Stimulated activated CD8-positive, alpha-beta memory T cell treated with anti-CD3 and anti-CD28 coated beads, Interleukin-7, amount 100 ng/mL, for 48 hours (primary cell): ENCODE measurements around the gene C14orf119.

ENCODE experiments used
- DNase-seq, 2 donors: peaks; one replicate each; pipeline ENCODE4 v3.0.0-alpha.2; 2020; ENCODE audit warnings: low read depth in 1 of 2; ENCODE audit errors: extremely low read depth in 1 of 2

The C14orf119 gene

GRCh38 chr14:23060536-23061260 is 34.6 kb upstream of the C14orf119 start:
- no peak for DNase-seq

DNA sequence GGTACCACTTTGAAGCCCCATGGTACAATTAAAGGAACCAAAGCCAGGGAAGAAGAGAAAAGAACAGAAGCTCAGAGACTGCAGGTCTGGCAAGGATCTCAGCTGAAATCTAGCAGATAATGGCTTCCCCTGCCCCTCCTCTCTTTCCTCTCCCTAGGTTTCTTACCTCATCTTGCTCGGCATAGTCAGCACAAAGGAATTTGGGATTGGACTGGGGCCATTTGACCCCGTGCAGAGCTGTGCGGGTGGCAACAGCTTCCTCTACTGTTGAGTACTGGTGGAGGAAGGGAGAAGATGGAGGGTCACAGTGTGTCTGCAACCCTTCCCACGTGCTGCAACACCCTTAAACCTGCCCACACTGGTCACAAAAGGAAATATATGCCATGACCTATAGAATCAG is 33.3 kb upstream of the C14orf119 start:
- DNase-seq = no peak

DNA sequence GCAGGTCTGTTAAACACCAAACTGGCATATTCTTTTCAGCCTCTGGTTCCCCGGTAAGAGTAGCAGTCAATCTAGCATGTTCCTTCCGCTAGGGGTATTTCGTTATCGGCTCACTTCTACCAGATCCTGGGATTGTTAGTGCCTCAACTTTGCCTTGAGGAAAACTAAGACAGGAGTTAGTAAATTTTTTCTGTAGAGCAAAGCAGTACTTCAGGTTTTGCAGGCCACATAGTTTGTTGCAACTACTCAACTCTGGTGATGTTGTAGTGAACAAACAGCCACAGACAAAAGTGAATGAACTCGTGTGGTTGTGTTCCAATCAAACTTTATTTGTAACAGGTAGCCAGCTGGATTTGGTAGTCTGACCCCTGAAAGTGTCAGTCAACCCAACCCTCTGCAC is 31.7 kb upstream of the C14orf119 start:
- DNase-seq = no peak

DNA sequence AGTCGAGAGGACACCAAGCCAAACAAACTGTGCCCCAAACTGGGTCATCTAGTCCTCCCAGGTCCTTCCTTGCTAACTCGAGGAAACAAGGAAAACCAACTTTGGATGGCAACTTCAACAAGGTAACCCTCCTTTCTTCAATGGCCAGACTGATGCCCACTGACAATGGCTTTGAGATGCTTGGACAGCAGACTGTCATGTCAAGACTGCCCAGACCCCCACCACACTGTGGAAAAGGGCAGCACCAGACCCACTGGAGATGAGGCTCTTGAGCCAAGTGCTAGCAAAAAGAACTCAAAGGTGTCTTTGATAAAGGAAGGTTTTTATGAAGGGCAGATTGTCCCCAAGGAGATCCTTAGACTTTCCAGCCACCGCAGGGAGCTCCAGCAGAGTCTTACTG is 28.9 kb upstream of the C14orf119 start:
- no peak for DNase-seq

DNA sequence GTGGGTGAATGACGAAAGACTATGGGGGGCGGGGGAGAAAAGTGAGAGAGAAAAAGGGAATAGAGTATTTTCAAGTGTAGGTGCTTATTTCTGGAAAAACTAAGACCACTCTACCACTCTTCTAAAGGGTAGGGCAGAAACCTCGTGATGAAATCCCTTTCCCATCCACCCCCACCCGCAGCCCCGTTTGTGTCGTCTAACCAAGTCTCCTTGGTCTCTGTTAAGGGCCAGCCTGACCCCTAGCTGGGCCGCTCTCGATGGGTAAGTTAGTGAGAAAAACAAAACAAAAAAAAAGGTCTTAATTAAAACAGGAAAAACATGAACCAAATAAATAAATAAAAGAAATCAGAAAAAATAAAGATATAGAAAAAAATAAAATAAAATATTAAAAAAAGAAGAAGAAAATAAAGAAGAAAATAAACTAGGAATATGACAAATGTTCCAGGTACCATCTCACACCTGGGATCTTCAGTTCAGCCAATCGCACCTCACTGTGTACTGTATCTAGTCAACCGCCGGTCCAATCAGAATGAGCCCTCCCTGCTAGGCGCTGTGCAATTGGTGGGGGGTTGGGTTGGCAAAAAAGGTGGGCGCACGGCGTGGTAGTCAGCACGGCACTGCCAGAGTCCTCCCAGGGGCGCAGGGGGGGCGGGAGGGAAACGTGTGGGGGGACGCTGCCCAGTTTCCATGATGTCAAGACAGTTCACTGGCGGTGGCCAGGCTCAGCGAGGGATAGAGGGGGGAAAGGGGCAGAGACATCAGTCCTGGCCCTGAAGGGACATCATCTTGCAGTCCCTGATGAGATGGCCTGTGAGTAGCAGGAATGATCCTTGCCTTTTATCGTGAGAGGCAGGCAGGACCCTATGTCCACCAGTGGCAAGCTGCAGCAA is 28.2 kb upstream of the C14orf119 start:
- no peak for DNase-seq

DNA sequence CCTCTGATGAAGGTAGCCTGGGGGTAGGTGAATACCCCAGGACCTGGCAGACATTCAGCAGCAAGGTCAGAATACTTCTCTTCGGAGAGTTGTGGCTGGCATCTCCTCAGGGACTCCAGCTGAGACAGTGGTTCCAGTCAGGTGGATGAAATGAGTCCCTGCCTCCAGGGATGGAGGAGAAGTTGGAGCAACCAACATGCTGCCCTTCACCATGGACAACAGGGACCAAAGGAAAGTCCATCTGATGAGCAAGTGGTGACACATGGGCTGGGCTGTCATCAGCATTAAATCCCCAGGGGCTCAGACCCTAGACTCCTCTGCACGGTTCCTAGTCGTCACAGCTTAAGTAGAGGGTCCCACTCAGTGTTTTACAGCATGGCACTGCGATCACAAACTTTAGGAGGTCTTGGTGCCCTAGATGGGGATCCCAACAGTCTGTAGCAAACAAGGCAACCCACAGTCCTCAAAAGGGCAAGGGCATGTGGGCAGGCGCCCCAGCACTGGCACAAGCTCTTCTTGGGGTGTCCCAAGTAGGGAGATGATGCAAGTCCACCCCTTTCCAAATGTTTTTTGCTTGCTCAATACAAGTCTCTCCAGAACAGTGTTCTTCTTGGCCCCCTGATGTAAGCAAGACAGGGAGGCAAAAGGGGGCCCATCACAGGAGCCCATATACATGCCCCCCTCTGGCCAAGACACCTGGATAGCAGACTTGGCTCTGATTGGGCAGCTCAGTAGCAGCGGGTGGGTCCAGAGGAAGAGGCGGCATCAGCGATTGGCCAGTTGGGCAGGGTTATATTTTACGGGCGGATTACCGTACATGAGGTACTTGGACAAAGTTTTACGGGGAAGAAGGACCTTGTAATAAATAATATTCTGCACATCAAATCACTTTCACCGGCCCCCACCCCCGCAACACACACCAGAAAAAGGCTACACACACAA is 27.2 kb upstream of the C14orf119 start:
- no peak for DNase-seq

DNA sequence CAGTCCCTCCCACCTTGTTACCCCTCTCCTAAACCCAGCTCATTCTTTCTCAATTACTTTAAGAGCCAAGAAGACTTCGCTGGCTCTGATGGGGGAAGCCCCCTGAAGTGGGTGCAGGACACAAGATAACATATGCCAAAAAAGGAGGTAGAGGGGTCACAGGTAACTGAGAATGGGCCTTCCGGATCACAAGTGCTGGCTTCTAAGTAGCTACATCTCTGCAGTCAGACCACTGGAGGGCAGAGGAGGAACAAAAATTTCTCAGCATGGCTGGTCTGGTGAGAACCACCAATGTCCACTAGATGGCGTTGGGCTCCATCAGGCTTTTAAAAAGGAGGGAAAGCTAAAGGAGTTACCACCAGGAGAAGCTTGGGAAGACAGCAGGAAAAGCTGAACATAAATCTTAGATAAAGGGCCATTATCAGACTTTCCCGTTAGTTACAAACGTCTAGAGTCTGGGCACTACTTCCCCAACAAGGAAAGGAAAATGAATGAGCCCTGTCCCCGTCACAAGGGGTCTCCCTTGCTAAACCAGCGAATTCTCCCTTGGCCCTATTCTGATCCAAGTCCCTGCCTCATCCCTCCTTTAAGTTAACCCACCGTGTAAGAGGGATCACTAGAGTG is 26.4 kb upstream of the C14orf119 start:
- peak in 1 of 2 donors; percentile 50 for DNase-seq

DNA sequence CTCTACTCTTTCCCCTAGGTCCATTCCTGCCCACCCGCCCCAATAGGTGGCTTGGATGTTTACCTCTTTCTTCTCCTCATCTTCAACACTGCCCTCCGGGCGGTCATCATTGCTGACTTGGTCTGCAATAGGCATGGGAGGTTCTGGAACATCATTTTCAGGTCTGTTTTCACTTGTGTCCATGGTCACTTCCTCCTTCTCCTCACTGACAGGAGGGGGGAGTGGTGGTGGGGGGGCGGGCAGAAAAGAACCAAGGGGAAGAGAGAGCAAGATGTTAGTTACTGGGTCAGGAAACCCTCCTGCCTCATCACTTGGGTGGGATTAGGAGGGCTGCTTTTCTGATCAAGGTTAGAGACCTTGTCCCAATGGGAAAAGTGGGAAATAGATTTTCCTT is 25.9 kb upstream of the C14orf119 start:
- DNase-seq = no peak

DNA sequence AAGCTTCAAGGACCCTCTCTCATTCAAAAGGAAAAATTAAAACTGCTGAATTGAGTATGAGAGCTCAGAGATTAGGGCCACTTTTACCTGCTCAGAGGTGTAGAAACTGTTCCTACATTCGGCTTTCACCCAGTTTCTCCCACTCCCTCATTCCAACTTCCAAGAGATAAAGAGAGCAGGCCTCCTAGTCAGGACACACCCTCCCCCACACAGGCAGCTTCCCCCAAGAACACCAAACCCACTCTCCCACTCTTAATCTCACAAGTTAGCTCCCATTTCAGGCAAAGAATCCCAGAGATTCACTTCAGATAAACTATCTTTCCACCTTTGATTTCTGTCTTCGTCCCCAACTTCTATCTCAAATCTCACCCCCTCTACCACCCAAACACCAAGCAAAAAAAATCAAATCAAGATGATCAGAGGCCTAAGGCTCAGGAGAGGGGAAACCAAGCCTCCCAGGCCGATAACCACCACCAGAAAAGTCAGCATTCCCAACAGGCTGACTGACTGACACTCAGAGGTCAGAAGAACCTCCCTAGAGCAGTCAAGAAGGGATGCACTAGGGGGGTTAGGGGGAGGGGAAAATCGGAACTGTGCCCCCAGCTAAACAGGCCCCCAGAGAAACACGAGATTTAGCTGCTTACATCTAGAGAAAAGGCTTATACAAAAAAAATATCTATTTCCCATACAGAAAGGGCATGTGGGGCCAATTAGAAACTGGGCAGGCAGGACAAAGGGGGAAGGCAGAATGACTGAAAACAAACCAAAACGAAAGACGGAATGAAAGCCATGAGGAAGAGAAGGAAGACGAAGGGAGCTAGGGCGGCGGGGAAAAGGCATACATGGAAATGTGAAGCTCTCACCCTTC is 24.8 kb upstream of the C14orf119 start:
- no peak for DNase-seq

- DNase-seq = peak in 1 of 2 donors; percentile 70
These were observed 23.9 kb upstream of the C14orf119 start for GRCh38 chr14:23071244-23071920.

DNA sequence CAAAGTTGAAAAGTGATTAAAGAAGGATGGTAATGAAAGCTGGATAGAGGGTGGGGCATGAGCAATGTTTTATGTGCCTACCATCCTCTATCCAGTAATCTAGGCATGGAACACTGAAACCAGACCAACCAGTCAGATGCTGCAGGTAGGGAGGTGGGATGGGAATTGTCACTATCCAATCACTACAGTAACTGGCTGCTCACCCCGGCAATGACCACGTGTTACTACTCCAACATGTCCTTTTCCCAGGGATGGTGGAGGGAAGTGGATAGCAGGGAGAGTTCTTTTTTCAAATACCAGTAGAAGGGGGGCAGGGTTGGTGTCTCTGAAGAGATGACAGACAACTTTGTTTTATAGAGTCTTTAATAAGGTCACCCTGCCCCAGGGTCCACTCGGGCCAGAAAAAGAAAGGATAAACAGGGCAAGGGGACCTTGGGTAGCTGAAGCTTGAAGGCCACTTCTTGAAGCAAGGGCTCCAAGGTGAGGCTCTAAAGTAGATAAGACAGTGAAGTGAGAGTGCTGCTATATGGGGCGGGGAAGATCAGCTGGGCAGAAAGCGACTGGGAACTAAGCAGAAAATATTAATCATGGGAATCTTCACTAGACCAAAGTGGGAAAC is 23.3 kb upstream of the C14orf119 start:
- DNase-seq = no peak

DNA sequence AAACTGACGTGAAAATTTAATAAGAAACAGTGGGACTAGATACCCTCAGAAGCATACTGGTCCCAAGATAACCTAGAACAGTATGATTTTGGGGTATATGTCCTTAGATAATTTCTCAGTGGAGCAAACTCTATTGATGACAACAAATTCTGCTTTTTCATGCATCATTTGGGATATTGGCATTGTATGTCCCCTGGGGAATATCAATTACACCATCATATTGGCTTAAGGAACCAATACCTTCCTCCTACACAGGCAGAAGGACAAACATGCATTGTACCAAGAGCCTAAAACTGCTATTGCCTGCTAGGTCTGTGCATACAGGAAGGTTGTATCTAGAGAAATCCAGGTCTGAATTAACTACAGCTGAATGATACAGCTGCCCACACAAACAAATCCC is 20.4 kb upstream of the C14orf119 start:
- DNase-seq = no peak

DNA sequence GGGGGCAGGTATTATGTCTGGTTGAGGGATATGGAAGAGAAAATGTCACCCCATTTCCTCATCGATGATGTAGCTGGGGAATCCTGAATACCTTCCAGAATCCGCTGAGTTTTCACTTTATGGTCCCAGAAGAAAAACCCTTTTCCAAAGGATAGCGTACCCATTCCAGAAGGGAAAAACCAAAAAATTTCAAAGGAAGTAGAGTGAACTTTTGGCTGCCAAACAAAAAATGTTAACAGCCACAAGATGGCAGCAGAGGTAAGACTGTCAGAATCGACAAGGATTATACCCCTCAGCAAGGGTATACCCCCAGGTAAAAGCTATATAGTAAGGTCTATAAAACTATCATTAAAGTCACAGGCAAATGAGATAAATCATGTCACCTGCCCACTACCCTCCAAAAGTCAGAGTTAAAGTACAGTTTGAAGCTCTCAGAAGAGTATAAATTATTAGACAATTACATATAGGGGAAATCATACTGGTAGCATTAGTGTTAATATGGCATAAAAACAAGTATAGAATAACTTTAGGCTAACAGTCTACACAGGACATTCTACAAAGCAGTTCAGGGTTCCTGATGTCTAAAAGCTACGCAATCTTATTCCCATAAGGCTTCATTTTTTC is 18.4 kb upstream of the C14orf119 start:
- DNase-seq = no peak

GRCh38 chr14:23077962-23078361 is 17.3 kb upstream of the C14orf119 start:
- DNase-seq = no peak

DNA sequence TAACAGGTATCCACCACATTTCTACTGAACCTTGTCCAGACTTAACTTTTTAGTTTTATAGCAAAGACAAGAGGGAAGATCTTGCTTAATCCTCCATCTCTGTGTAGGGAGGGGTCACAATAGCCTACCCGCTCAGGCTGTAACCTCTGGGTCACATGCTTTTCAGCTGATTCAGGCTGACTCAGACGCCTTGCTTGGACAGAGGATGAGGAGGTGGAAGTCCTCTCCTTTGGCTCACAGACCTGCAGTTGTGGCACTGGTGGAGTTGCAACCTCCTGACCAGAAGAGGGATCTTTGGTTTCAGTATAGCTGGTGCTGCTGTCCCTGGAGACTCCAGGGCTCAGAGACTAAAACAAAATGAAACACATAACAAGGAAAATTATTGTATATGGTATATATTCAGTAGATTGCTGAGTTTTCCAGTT is 16.6 kb upstream of the C14orf119 start:
- DNase-seq = no peak

DNA sequence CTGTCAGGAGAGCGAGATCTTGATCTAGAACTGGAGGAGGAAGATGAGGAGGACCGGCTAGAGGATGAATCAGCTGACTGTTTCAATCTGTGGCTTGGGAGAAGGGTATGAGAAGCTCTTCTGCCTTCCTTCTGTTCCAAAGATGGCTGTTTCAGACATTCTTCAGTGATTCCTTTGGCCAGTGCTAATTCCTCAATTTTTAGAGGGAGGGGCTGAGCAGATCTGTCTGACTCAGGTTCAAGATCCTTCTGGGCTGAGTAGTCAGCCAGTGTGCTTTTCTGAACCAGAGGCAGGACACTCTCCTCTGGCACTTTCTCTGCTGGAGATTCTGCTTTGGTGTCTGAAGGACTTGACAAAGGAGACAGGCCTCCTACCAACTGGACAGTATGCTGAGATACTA is 15.6 kb upstream of the C14orf119 start:
- no peak for DNase-seq

DNA sequence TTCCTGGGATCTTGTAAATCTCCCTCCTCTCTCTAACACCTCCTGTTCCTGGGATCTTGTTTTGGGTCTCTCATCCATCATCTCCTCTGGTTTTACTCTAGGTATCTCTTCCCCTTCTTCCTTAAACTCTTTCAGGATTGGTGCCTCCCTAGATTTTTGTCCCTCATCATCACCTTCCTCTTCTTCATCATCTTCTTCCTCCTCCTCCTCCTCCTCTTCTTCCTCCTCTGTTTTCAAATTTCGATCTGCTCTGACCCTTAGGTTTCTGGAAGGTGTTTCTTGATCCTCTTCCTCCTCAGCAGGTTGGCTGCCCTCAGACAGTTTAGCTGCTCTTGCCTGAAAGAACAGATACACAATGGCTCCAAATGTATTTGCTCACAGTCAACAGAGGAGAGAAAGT is 14.8 kb upstream of the C14orf119 start:
- no peak for DNase-seq

- no peak for DNase-seq
These were observed 9.8 kb upstream of the C14orf119 start for GRCh38 chr14:23085458-23085857.
